HEK293 (cell line): ENCODE data around the gene DUSP16.

Experiments used
- CTCF ChIA-PET: fragments of 350-600 bp; formaldehyde crosslinking; extraction: SDS; loops from one replicate; lab custom pipeline; 2021; ENCODE audit warnings: antibody characterized with exemption; lab: Yijun Ruan, JAX
- POLR2A ChIA-PET: fragments of 300-600 bp; formaldehyde crosslinking; extraction: SDS; loops from one replicate; lab custom pipeline; 2020; ENCODE audit warnings: antibody characterized with exemption, inconsistent platforms; lab: Yijun Ruan, JAX
- H3K27ac ChIP-seq: fragments of 200-500 bp; sonication (Bioruptor generic); 2 replicates; pipeline ENCODE4 v1.5.1; 2014; ENCODE audit warnings: low read depth, low read length, control low read depth, inconsistent platforms; ENCODE audit errors: extremely low read depth
- H3K36me3 ChIP-seq, 2 experiments: fragments of 200-500 bp in 1 of 2; sonication (Bioruptor generic) in 1 of 2; 1 replicate in 1 of 2; 2 replicates in 1 of 2; pipeline ENCODE4 v1.5.1; 2014 to 2017; ENCODE audit warnings: inconsistent platforms in 2 of 2, low read length in 2 of 2; ENCODE audit not compliant: control insufficient read depth in 2 of 2, insufficient read depth in 1 of 2
- H3K4me1 ChIP-seq: fragments of 200-500 bp; sonication (Bioruptor generic); 2 replicates; pipeline ENCODE4 v1.5.1; 2014; ENCODE audit warnings: mild to moderate bottlenecking, low read length, inconsistent platforms; ENCODE audit not compliant: control insufficient read depth, insufficient read depth
- H3K4me3 ChIP-seq: 2 replicates; pipeline ENCODE4 v1.5.1; 2011; ENCODE audit warnings: low read depth, mild to moderate bottlenecking, control low read depth, low read length, moderate library complexity
- H3K9me3 ChIP-seq: fragments of 200-500 bp; sonication (Bioruptor generic); 2 replicates; pipeline ENCODE4 v1.5.1; 2014; ENCODE audit warnings: low read depth, low read length, inconsistent platforms; ENCODE audit not compliant: control insufficient read depth, insufficient read depth
- KLF10 ChIP-seq: fragments of 450-650 bp; IDR thresholded peaks from 2 replicates; pipeline ENCODE4 v1.5.1; 2018; ENCODE audit warnings: missing biosample characterization, mild to moderate bottlenecking, missing genetic modification characterization
- KLF17 ChIP-seq: fragments of 450-650 bp; formaldehyde crosslinking; IDR thresholded peaks from 2 replicates; pipeline ENCODE4 v1.5.1; 2016; ENCODE audit warnings: missing biosample characterization, missing genetic modification characterization
- MYNN ChIP-seq: fragments of 450-650 bp; formaldehyde crosslinking; IDR thresholded peaks from 2 replicates; pipeline ENCODE4 v1.5.1; 2016; ENCODE audit warnings: missing biosample characterization, missing genetic modification characterization, borderline replicate concordance
- MZF1 ChIP-seq: fragments of 450-650 bp; formaldehyde crosslinking; IDR thresholded peaks from 2 replicates; pipeline ENCODE4 v1.5.1; 2017; ENCODE audit warnings: missing biosample characterization, missing genetic modification characterization, borderline replicate concordance
- PRDM2 ChIP-seq: fragments of 450-650 bp; formaldehyde crosslinking; IDR thresholded peaks from 2 replicates; pipeline ENCODE4 v1.5.1; 2016; ENCODE audit warnings: missing biosample characterization, missing genetic modification characterization, borderline replicate concordance
- SCRT1 ChIP-seq: fragments of 450-650 bp; formaldehyde crosslinking; IDR thresholded peaks from 2 replicates; pipeline ENCODE4 v1.5.1; 2016; ENCODE audit warnings: missing biosample characterization, missing genetic modification characterization, borderline replicate concordance
- SCRT2 ChIP-seq: fragments of 450-650 bp; formaldehyde crosslinking; IDR thresholded peaks from 2 replicates; pipeline ENCODE4 v1.5.1; 2016; ENCODE audit warnings: missing biosample characterization, missing genetic modification characterization
- ZBTB48 ChIP-seq: fragments of 450-650 bp; formaldehyde crosslinking; IDR thresholded peaks from 2 replicates; pipeline ENCODE4 v1.5.1; 2016; ENCODE audit warnings: missing biosample characterization, missing genetic modification characterization
- ZNF138 ChIP-seq: fragments of 450-650 bp; formaldehyde crosslinking; IDR thresholded peaks from 2 replicates; pipeline ENCODE4 v1.5.1; 2016; ENCODE audit warnings: missing biosample characterization, missing genetic modification characterization, borderline replicate concordance
- ZNF157 ChIP-seq: fragments of 450-650 bp; formaldehyde crosslinking; IDR thresholded peaks from 2 replicates; pipeline ENCODE4 v1.5.1; 2016; ENCODE audit warnings: missing biosample characterization, missing genetic modification characterization
- ZNF266 ChIP-seq: fragments of 450-650 bp; formaldehyde crosslinking; IDR thresholded peaks from 2 replicates; pipeline ENCODE4 v1.5.1; 2016; ENCODE audit warnings: missing biosample characterization, missing genetic modification characterization, low read depth
- ZNF335 ChIP-seq: fragments of 450-650 bp; formaldehyde crosslinking; conservative IDR thresholded peaks from 2 replicates; pipeline ENCODE4 v1.5.1; 2016; ENCODE audit warnings: missing biosample characterization, missing genetic modification characterization
- ZNF350 ChIP-seq: fragments of 450-650 bp; formaldehyde crosslinking; IDR thresholded peaks from 2 replicates; pipeline ENCODE4 v1.5.0; 2017; ENCODE audit warnings: missing biosample characterization, mild to moderate bottlenecking, missing genetic modification characterization
- ZNF366 ChIP-seq: fragments of 450-650 bp; formaldehyde crosslinking; conservative IDR thresholded peaks from 2 replicates; pipeline ENCODE4 v1.5.1; 2016; ENCODE audit warnings: missing biosample characterization, missing genetic modification characterization
- ZNF623 ChIP-seq: fragments of 450-650 bp; formaldehyde crosslinking; IDR thresholded peaks from 2 replicates; pipeline ENCODE4 v1.5.1; 2016; ENCODE audit warnings: missing biosample characterization, missing genetic modification characterization
- ZNF654 ChIP-seq: fragments of 450-650 bp; formaldehyde crosslinking; IDR thresholded peaks from 2 replicates; pipeline ENCODE4 v1.5.1; 2016; ENCODE audit warnings: low read depth, missing biosample characterization, missing genetic modification characterization
- ZNF658 ChIP-seq: fragments of 450-650 bp; formaldehyde crosslinking; IDR thresholded peaks from 2 replicates; pipeline ENCODE4; 2016; ENCODE audit warnings: missing biosample characterization, missing genetic modification characterization
- ZNF701 ChIP-seq: fragments of 450-650 bp; formaldehyde crosslinking; IDR thresholded peaks from 2 replicates; pipeline ENCODE4 v1.5.1; 2016; ENCODE audit warnings: missing biosample characterization, missing genetic modification characterization
- TF ChIP-seq, protein P1 (sequence below): fragments of 450-650 bp; formaldehyde crosslinking; IDR thresholded peaks from 2 replicates; pipeline ENCODE4 v1.5.1; 2016; ENCODE audit warnings: missing biosample characterization, missing genetic modification characterization, borderline replicate concordance
- TF ChIP-seq, protein P2 (sequence below): fragments of 450-650 bp; formaldehyde crosslinking; IDR thresholded peaks from 2 replicates; pipeline ENCODE4 v1.5.1; 2017; ENCODE audit warnings: missing biosample characterization, missing genetic modification characterization

The DUSP16 gene

GRCh38 chr12:12612358-12612757, 49.7 kb upstream of the DUSP16 start:
- H3K4me3 ChIP-seq, result peak overlapping the region; percentile 91
- H3K4me1 ChIP-seq, result peaks cover 4% of the 10 kb centered on the region
- TF ChIP-seq, protein P1, sequence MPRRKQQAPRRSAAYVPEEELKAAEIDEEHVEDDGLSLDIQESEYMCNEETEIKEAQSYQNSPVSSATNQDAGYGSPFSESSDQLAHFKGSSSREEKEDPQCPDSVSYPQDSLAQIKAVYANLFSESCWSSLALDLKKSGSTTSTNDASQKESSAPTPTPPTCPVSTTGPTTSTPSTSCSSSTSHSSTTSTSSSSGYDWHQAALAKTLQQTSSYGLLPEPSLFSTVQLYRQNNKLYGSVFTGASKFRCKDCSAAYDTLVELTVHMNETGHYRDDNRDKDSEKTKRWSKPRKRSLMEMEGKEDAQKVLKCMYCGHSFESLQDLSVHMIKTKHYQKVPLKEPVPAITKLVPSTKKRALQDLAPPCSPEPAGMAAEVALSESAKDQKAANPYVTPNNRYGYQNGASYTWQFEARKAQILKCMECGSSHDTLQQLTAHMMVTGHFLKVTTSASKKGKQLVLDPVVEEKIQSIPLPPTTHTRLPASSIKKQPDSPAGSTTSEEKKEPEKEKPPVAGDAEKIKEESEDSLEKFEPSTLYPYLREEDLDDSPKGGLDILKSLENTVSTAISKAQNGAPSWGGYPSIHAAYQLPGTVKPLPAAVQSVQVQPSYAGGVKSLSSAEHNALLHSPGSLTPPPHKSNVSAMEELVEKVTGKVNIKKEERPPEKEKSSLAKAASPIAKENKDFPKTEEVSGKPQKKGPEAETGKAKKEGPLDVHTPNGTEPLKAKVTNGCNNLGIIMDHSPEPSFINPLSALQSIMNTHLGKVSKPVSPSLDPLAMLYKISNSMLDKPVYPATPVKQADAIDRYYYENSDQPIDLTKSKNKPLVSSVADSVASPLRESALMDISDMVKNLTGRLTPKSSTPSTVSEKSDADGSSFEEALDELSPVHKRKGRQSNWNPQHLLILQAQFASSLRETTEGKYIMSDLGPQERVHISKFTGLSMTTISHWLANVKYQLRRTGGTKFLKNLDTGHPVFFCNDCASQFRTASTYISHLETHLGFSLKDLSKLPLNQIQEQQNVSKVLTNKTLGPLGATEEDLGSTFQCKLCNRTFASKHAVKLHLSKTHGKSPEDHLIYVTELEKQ (tag by site-specific recombination), result no peak
- TF ChIP-seq ZNF335 (tag by site-specific recombination) (peak; percentile 11; the same call in 1 of the 2 replicates), KLF17 (tag by site-specific recombination) (no peak), ZNF138 (tag by site-specific recombination) (no peak), ZNF366 (no peak), PRDM2 (no peak), ZNF654 (no peak), MYNN (no peak), SCRT2 (tag by site-specific recombination) (peak; percentile 86), ZNF623 (tag by site-specific recombination) (no peak), ZNF701 (tag by site-specific recombination) (no peak), ZBTB48 (tag by site-specific recombination) (peak; percentile 41; the same call in 1 of the 2 replicates), ZNF658 (tag by site-specific recombination) (no peak), MZF1 (peak; percentile 89), ZNF157 (no peak), ZNF350 (no peak), SCRT1 (tag by site-specific recombination) (peak; percentile 75; the same call in 1 of the 2 replicates), KLF10 (tag by site-specific recombination) (no peak), ZNF266 (tag by site-specific recombination) (no peak)
- TF ChIP-seq, protein P2, sequence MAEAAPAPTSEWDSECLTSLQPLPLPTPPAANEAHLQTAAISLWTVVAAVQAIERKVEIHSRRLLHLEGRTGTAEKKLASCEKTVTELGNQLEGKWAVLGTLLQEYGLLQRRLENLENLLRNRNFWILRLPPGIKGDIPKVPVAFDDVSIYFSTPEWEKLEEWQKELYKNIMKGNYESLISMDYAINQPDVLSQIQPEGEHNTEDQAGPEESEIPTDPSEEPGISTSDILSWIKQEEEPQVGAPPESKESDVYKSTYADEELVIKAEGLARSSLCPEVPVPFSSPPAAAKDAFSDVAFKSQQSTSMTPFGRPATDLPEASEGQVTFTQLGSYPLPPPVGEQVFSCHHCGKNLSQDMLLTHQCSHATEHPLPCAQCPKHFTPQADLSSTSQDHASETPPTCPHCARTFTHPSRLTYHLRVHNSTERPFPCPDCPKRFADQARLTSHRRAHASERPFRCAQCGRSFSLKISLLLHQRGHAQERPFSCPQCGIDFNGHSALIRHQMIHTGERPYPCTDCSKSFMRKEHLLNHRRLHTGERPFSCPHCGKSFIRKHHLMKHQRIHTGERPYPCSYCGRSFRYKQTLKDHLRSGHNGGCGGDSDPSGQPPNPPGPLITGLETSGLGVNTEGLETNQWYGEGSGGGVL (tag by site-specific recombination), result no peak
- H3K9me3 ChIP-seq, result no peaks in the 10 kb centered on the region
- ChIA-PET POLR2A (no interaction called here), CTCF (no interaction called here)
- H3K36me3 ChIP-seq, result peaks cover 5 to 10% of the 10 kb centered on the region in 2 experiments; a peak in 2 of 3 replicates
- H3K27ac ChIP-seq, result peak overlapping the region; percentile 90
